ENCODE data around the gene ITGA8.

GRCh38 chr10:15571575-15571974 is 148.1 kb downstream of the ITGA8 start:
- TF ChIP-seq CTCF (conservative IDR thresholded peaks at IDR 0.05; ENCODE audit: low read depth, low read length) (no peak), EZH2 (IDR thresholded peaks at IDR 0.05; ENCODE audit: borderline replicate concordance, low read depth, low read length, poor library complexity, severe bottlenecking) (no peak)
